ENCODE results near the gene HADHB.

Gene HADHB

GRCh38 chr2:26216587-26216986 lies 28.2 kb upstream of the HADHB start:
- no peak overlapping the region for H3K4me3 ChIP-seq (ENCODE audit: low read depth, low read length)
- no peak overlapping the region for H3K9ac ChIP-seq
- no peak overlapping the region for H3K4me2 ChIP-seq (ENCODE audit: low read length)
- H3K27me3 ChIP-seq (ENCODE audit: control insufficient read depth, insufficient read depth, low read length): no peaks in the 10 kb centered on the region
- no peaks in the 10 kb centered on the region for H3K36me3 ChIP-seq (ENCODE audit: control insufficient read depth, insufficient read depth, low read length)
- no peaks in the 10 kb centered on the region for H3K9me3 ChIP-seq (ENCODE audit: control insufficient read depth, low read length)
- H3K27ac ChIP-seq: no peak overlapping the region
- no peak overlapping the region for H2AFZ ChIP-seq
- TF ChIP-seq, protein P1, sequence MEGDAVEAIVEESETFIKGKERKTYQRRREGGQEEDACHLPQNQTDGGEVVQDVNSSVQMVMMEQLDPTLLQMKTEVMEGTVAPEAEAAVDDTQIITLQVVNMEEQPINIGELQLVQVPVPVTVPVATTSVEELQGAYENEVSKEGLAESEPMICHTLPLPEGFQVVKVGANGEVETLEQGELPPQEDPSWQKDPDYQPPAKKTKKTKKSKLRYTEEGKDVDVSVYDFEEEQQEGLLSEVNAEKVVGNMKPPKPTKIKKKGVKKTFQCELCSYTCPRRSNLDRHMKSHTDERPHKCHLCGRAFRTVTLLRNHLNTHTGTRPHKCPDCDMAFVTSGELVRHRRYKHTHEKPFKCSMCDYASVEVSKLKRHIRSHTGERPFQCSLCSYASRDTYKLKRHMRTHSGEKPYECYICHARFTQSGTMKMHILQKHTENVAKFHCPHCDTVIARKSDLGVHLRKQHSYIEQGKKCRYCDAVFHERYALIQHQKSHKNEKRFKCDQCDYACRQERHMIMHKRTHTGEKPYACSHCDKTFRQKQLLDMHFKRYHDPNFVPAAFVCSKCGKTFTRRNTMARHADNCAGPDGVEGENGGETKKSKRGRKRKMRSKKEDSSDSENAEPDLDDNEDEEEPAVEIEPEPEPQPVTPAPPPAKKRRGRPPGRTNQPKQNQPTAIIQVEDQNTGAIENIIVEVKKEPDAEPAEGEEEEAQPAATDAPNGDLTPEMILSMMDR (IDR thresholded peaks at IDR 0.05): no peak
- no peaks in the 10 kb centered on the region for H3K4me1 ChIP-seq
- no peaks in the 10 kb centered on the region for H3K79me2 ChIP-seq

GRCh38 chr2:26217720-26218119 lies 27.0 kb upstream of the HADHB start:
- Histone ChIP-seq H2AFZ (no peak overlapping the region), H3K9ac (no peak overlapping the region), H3K4me2 (ENCODE audit: low read length) (no peak overlapping the region), H3K27me3 (ENCODE audit: control insufficient read depth, insufficient read depth, low read length) (no peaks in the 10 kb centered on the region), H3K4me3 (ENCODE audit: low read depth, low read length) (no peak overlapping the region), H3K9me3 (ENCODE audit: control insufficient read depth, low read length) (no peaks in the 10 kb centered on the region), H3K36me3 (ENCODE audit: control insufficient read depth, insufficient read depth, low read length) (no peaks in the 10 kb centered on the region), H3K27ac (no peak overlapping the region), H3K4me1 (no peaks in the 10 kb centered on the region), H3K79me2 (peaks cover 6% of the 10 kb centered on the region)
- TF ChIP-seq, protein P1 (IDR thresholded peaks at IDR 0.05): no peak

- Histone ChIP-seq H3K36me3 (ENCODE audit: control insufficient read depth, insufficient read depth, low read length) (peaks cover 3% of the 10 kb centered on the region), H3K27ac (no peak overlapping the region)
- TF ChIP-seq, protein P1 (IDR thresholded peaks at IDR 0.05): no peak
Observed at GRCh38 chr2:26223018-26223417, 21.7 kb upstream of the HADHB start.

GRCh38 chr2:26224095-26224494 lies 20.6 kb upstream of the HADHB start:
- TF ChIP-seq, protein P1 (IDR thresholded peaks at IDR 0.05): no peak
- Histone ChIP-seq H2AFZ (no peak overlapping the region), H3K4me3 (ENCODE audit: low read depth, low read length) (no peak overlapping the region), H3K36me3 (ENCODE audit: control insufficient read depth, insufficient read depth, low read length) (peaks cover 3% of the 10 kb centered on the region), H3K9me3 (ENCODE audit: control insufficient read depth, low read length) (no peaks in the 10 kb centered on the region), H3K27me3 (ENCODE audit: control insufficient read depth, insufficient read depth, low read length) (no peaks in the 10 kb centered on the region), H3K4me2 (ENCODE audit: low read length) (no peak overlapping the region), H3K27ac (no peak overlapping the region), H3K4me1 (no peaks in the 10 kb centered on the region), H3K79me2 (peaks cover 19% of the 10 kb centered on the region), H3K9ac (no peak overlapping the region)

More at GRCh38 chr2:26223018-26223417, 21.7 kb upstream of the HADHB start:
- H3K9me3 ChIP-seq (ENCODE audit: control insufficient read depth, low read length): no peaks in the 10 kb centered on the region
- peaks cover 19% of the 10 kb centered on the region for H3K79me2 ChIP-seq
- no peak overlapping the region for H3K4me2 ChIP-seq (ENCODE audit: low read length)
- H2AFZ ChIP-seq: no peak overlapping the region
- H3K27me3 ChIP-seq (ENCODE audit: control insufficient read depth, insufficient read depth, low read length): no peaks in the 10 kb centered on the region
- H3K9ac ChIP-seq: no peak overlapping the region
- H3K4me3 ChIP-seq (ENCODE audit: low read depth, low read length): no peak overlapping the region
- no peaks in the 10 kb centered on the region for H3K4me1 ChIP-seq

DNA sequence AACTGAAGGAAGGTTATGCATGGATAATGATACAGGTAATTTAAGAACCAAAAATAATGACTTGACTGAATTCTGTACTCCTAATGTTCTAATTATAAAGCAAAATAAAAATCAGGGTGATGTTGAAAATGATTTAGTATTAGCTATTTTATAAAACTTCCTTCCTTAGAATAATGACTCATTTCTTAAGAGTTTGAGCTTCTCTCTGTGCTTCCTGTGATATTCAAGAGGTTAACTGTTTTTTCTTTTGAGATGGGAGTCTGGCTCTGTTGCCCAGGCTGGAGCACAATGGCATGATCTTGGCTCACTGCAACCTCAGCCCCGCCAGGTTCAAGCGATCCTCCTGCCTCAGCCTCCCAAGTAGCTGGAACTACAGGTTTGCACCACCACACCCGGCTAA lies 15.1 kb upstream of the HADHB start:
- Histone ChIP-seq H3K9ac (no peak overlapping the region), H3K4me1 (no peaks in the 10 kb centered on the region), H3K27me3 (ENCODE audit: control insufficient read depth, insufficient read depth, low read length) (no peaks in the 10 kb centered on the region), H3K79me2 (peaks cover 18% of the 10 kb centered on the region), H3K4me3 (ENCODE audit: low read depth, low read length) (no peak overlapping the region), H3K9me3 (ENCODE audit: control insufficient read depth, low read length) (no peaks in the 10 kb centered on the region), H3K36me3 (ENCODE audit: control insufficient read depth, insufficient read depth, low read length) (peaks cover 3% of the 10 kb centered on the region), H3K4me2 (ENCODE audit: low read length) (no peak overlapping the region), H3K27ac (no peak overlapping the region), H2AFZ (no peak overlapping the region)
- TF ChIP-seq, protein P1 (IDR thresholded peaks at IDR 0.05): no peak
